ENCODE measurements around the gene S100A10.

DNA sequence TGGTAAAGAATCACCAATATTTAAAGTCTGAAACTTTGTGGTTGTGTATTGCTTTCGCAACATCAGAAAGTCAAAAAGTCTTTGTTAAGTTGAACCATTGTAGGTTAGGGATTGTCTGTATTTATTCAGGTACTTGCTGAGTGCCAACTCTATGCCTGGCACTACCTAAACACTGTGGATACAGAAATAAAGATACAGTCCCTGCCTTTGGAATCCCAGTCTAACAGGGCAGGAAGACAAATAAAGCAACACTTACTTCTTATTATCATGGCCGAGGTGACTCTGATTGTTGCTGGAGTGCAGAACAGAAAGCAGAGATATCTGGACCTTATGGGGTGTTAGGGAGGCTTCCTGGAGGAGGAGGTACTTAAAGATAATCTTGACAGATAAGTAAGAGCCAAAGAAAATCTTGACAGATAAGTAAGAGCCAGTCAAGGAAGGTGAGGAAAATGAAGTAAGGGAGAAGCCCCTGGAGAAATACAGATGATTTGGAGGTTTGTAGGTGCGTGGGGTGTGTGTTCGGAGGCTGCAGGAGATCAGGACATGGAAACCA is 11.8 kb upstream of the S100A10 start:
- TF ChIP-seq CTCF (conservative IDR thresholded peaks at IDR 0.05) (no peak), EZH2 (IDR thresholded peaks at IDR 0.05; ENCODE audit: low read depth) (no peak)

All from PC-9 (cell line).